ENCODE data around the gene PDIA2.

Gene PDIA2

GRCh38 chr16:269061-269796 is 13.7 kb upstream of the PDIA2 start:
- TF ChIP-seq CTCF (IDR thresholded peaks at IDR 0.05; ENCODE audit: borderline replicate concordance, insufficient read depth, low read depth, low read length), result no peak

GRCh38 chr16:270381-271255 is 12.3 kb upstream of the PDIA2 start:
- no peak for TF ChIP-seq CTCF (IDR thresholded peaks at IDR 0.05; ENCODE audit: borderline replicate concordance, insufficient read depth, low read depth, low read length)
- no peak overlapping the region for H3K4me3 ChIP-seq (ENCODE audit: low read depth, low read length)

More at GRCh38 chr16:269061-269796, 13.7 kb upstream of the PDIA2 start:
- H3K4me3 ChIP-seq (ENCODE audit: low read depth, low read length), result no peak overlapping the region

- no peak overlapping the region for H3K4me3 ChIP-seq (ENCODE audit: low read depth, low read length)
- no peak for TF ChIP-seq CTCF (IDR thresholded peaks at IDR 0.05; ENCODE audit: borderline replicate concordance, insufficient read depth, low read depth, low read length)
Measured at GRCh38 chr16:272633-273546, 10.1 kb upstream of the PDIA2 start.

- TF ChIP-seq CTCF (IDR thresholded peaks at IDR 0.05; ENCODE audit: borderline replicate concordance, insufficient read depth, low read depth, low read length), result no peak
- H3K4me3 ChIP-seq (ENCODE audit: low read depth, low read length), result no peak overlapping the region
Measured at GRCh38 chr16:273547-274421, 9.2 kb upstream of the PDIA2 start.

GRCh38 chr16:275041-275641 is 7.8 kb upstream of the PDIA2 start:
- no peak for TF ChIP-seq CTCF (IDR thresholded peaks at IDR 0.05; ENCODE audit: borderline replicate concordance, insufficient read depth, low read depth, low read length)
- H3K4me3 ChIP-seq (ENCODE audit: low read depth, low read length), result no peak overlapping the region

All from GM12875 (cell line).